WTC11 (cell line): Measurements from ENCODE around the gene DOP1B. TPM values are rescaled to one million over a fixed set of nuclear protein-coding genes. Genes with fewer than 3 reads are reported as not detected.
A peak's percentile ranks its signal among the peaks of the same experiment; 100 is the strongest.

ENCODE experiments used
- ATAC-seq: fragments of 200-7000 bp; cut with Tn5 transposase; 2 replicates; pipeline ENCODE4 v1.10.0; 2021; ENCODE audit warnings: mild to moderate bottlenecking, moderate library complexity
- CTCF ChIA-PET: fragments of 300-600 bp; sonication (Branson Sonifier 250); formaldehyde crosslinking; loops from one replicate; lab custom pipeline; 2021; ENCODE audit warnings: antibody characterized with exemption; lab: Charles Lee
- POLR2A ChIA-PET: fragments of 350-600 bp; sonication (Branson Sonifier 250); formaldehyde crosslinking; loops from one replicate; lab custom pipeline; 2021; ENCODE audit warnings: antibody characterized with exemption; lab: Charles Lee
- DNase-seq: peaks from one replicate; pipeline ENCODE4 v3.0.0; 2021; ENCODE audit warnings: low spot score
- H3K27ac Mint-ChIP-seq: 2 replicates; pipeline ENCODE4 v1.8.0; 2021; ENCODE audit warnings: mixed read lengths
- H3K27me3 Mint-ChIP-seq: 2 replicates; pipeline ENCODE4 v1.8.0; 2021; ENCODE audit warnings: low read depth, mild to moderate bottlenecking, moderate library complexity, mixed read lengths
- H3K36me3 Mint-ChIP-seq: 2 replicates; pipeline ENCODE4 v1.8.0; 2021; ENCODE audit warnings: mixed read lengths
- H3K4me1 Mint-ChIP-seq: 2 replicates; pipeline ENCODE4 v1.8.0; 2022; ENCODE audit warnings: mixed read lengths
- H3K4me3 Mint-ChIP-seq: 2 replicates; pipeline ENCODE4 v1.8.0; 2021; ENCODE audit warnings: mild to moderate bottlenecking, moderate library complexity, mixed read lengths
- H3K9me3 Mint-ChIP-seq: 2 replicates; pipeline ENCODE4 v1.8.0; 2021; ENCODE audit warnings: mixed read lengths
- AFF4 ChIP-seq: sonication (generic); formaldehyde crosslinking; IDR thresholded peaks from 2 replicates; pipeline ENCODE4 v1.8.1; 2023; ENCODE audit warnings: mild to moderate bottlenecking, missing genetic modification reagents, borderline replicate concordance
- ATF3 ChIP-seq: sonication (generic); formaldehyde crosslinking; conservative IDR thresholded peaks from 2 replicates; pipeline ENCODE4 v1.8.1; 2022; ENCODE audit warnings: mild to moderate bottlenecking, missing genetic modification reagents
- CBFB ChIP-seq: sonication (generic); formaldehyde crosslinking; IDR thresholded peaks from 2 replicates; pipeline ENCODE4 v1.8.1; 2022; ENCODE audit warnings: mild to moderate bottlenecking, low read depth, missing genetic modification reagents
- ESRRA ChIP-seq: sonication (generic); formaldehyde crosslinking; IDR thresholded peaks from 2 replicates; pipeline ENCODE4 v1.8.1; 2022; ENCODE audit warnings: mild to moderate bottlenecking, missing genetic modification reagents, borderline replicate concordance
- IRF2 ChIP-seq: sonication (generic); formaldehyde crosslinking; IDR thresholded peaks from 2 replicates; pipeline ENCODE4 v1.8.0; 2022; ENCODE audit warnings: low read depth, missing genetic modification reagents, borderline replicate concordance
- RELA ChIP-seq: sonication (generic); formaldehyde crosslinking; IDR thresholded peaks from 2 replicates; pipeline ENCODE4 v1.8.1; 2022; ENCODE audit warnings: missing genetic modification reagents, mild to moderate bottlenecking, borderline replicate concordance
- TEAD4 ChIP-seq: sonication (generic); formaldehyde crosslinking; IDR thresholded peaks from 2 replicates; pipeline ENCODE4 v1.8.0; 2022; ENCODE audit warnings: mild to moderate bottlenecking, missing genetic modification reagents
- ZMAT4 ChIP-seq: fragments of 250-450 bp; sonication (Bioruptor Pico); IDR thresholded peaks from 2 replicates; pipeline ENCODE4 v1.9.0; 2021; ENCODE audit warnings: mild to moderate bottlenecking
- ZNF121 ChIP-seq: sonication (generic); formaldehyde crosslinking; IDR thresholded peaks from 2 replicates; pipeline ENCODE4 v1.8.0; 2023; ENCODE audit warnings: missing genetic modification reagents
- ZNF219 ChIP-seq: sonication (generic); formaldehyde crosslinking; IDR thresholded peaks from 2 replicates; pipeline ENCODE4 v1.8.0; 2023; ENCODE audit warnings: missing genetic modification reagents, mild to moderate bottlenecking, borderline replicate concordance
- ZNF263 ChIP-seq: sonication (generic); formaldehyde crosslinking; IDR thresholded peaks from 2 replicates; pipeline ENCODE4 v1.8.1; 2022; ENCODE audit warnings: low read depth, mild to moderate bottlenecking, moderate library complexity, missing genetic modification reagents
- total RNA-seq: library from RNA; stranded (reverse); gene quantifications from 3 replicates; pipeline ENCODE4 v1.2.3, GENCODE V29; 2021
- TF ChIP-seq, protein P1 (sequence below): sonication (generic); formaldehyde crosslinking; IDR thresholded peaks from 2 replicates; pipeline ENCODE4 v1.8.0; 2022; ENCODE audit warnings: missing genetic modification reagents
- TF ChIP-seq, protein P2 (sequence below): fragments of 250-450 bp; sonication (Bioruptor Pico); IDR thresholded peaks from 2 replicates; pipeline ENCODE4 v2.1.2; 2022; ENCODE audit warnings: mild to moderate bottlenecking, moderate library complexity
- TF ChIP-seq, protein P3 (sequence below): fragments of 250-450 bp; sonication (Bioruptor Pico); IDR thresholded peaks from 2 replicates; pipeline ENCODE4 v1.9.0; 2021; ENCODE audit warnings: mild to moderate bottlenecking, borderline replicate concordance

Gene DOP1B
- total RNA-seq, 1 experiment from 2014 or later, result 11.4 TPM

DNA sequence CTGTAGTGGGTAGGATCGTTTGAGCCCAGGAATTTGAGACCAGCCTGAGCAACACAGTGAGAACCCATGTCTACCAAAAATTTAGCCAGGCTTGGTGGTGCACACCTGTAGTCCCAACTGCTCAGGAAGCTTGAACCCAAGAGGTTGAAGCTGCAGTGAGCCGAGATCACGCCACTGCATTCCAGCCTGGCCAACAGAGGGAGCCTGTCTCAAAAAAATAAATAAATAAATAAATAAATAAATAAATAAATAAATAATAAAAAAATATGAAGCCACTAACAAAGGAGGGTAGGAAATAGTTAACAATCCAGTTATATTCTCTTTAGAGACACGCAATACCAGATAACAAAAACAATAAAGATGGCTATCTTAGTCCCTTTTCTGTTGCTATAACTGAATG, 33.6 kb upstream of the DOP1B start:
- H3K4me3 Mint-ChIP-seq, result no peak overlapping the region
- CTCF ChIA-PET, result interaction anchor here (0.5 to 2.3 kb wide), 10 partner anchors 9 to 1779 kb away, joined by 3 to 6 read pairs (median 3); no protein-coding TSS in a partner anchor

GRCh38 chr21:36124395-36124794, 32.2 kb upstream of the DOP1B start:
- Mint-ChIP-seq H3K27me3 (no peaks in the 10 kb centered on the region; the same call in none of the 2 replicates), H3K36me3 (no peaks in the 10 kb centered on the region), H3K4me1 (peaks cover 18% of the 10 kb centered on the region), H3K27ac (no peak overlapping the region), H3K4me3 (no peak overlapping the region), H3K9me3 (no peaks in the 10 kb centered on the region)
- DNase-seq (no peak), ATAC-seq (no peak)
- ChIA-PET CTCF (interaction anchor here (1.0 to 2.3 kb wide), 5 partner anchors 7 to 198 kb away, joined by 3 to 6 read pairs (median 5); no protein-coding TSS in a partner anchor), POLR2A (no interaction called here)
- TF ChIP-seq ZNF121 (CRISPR knock-in tag) (peak; percentile 47; the same call in 1 of the 2 replicates), ATF3 (CRISPR knock-in tag) (no peak), ZNF263 (no peak)
- TF ChIP-seq, protein P1, sequence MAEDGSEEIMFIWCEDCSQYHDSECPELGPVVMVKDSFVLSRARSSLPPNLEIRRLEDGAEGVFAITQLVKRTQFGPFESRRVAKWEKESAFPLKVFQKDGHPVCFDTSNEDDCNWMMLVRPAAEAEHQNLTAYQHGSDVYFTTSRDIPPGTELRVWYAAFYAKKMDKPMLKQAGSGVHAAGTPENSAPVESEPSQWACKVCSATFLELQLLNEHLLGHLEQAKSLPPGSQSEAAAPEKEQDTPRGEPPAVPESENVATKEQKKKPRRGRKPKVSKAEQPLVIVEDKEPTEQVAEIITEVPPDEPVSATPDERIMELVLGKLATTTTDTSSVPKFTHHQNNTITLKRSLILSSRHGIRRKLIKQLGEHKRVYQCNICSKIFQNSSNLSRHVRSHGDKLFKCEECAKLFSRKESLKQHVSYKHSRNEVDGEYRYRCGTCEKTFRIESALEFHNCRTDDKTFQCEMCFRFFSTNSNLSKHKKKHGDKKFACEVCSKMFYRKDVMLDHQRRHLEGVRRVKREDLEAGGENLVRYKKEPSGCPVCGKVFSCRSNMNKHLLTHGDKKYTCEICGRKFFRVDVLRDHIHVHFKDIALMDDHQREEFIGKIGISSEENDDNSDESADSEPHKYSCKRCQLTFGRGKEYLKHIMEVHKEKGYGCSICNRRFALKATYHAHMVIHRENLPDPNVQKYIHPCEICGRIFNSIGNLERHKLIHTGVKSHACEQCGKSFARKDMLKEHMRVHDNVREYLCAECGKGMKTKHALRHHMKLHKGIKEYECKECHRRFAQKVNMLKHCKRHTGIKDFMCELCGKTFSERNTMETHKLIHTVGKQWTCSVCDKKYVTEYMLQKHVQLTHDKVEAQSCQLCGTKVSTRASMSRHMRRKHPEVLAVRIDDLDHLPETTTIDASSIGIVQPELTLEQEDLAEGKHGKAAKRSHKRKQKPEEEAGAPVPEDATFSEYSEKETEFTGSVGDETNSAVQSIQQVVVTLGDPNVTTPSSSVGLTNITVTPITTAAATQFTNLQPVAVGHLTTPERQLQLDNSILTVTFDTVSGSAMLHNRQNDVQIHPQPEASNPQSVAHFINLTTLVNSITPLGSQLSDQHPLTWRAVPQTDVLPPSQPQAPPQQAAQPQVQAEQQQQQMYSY, result no peak

More for the DNA sequence above, 33.6 kb upstream of the DOP1B start:
- POLR2A ChIA-PET, result no interaction called here
- Mint-ChIP-seq H3K4me1 (peaks cover 8% of the 10 kb centered on the region), H3K27ac (no peak overlapping the region), H3K27me3 (no peaks in the 10 kb centered on the region; the same call in 1 of the 2 replicates), H3K36me3 (no peaks in the 10 kb centered on the region), H3K9me3 (no peaks in the 10 kb centered on the region)
- TF ChIP-seq ESRRA (no peak), ZMAT4 (CRISPR knock-in tag) (no peak), TEAD4 (CRISPR knock-in tag) (no peak), ZNF219 (CRISPR knock-in tag) (no peak), RELA (CRISPR knock-in tag) (no peak), CBFB (CRISPR knock-in tag) (no peak), IRF2 (CRISPR knock-in tag) (no peak), AFF4 (no peak)
- TF ChIP-seq, protein P2, sequence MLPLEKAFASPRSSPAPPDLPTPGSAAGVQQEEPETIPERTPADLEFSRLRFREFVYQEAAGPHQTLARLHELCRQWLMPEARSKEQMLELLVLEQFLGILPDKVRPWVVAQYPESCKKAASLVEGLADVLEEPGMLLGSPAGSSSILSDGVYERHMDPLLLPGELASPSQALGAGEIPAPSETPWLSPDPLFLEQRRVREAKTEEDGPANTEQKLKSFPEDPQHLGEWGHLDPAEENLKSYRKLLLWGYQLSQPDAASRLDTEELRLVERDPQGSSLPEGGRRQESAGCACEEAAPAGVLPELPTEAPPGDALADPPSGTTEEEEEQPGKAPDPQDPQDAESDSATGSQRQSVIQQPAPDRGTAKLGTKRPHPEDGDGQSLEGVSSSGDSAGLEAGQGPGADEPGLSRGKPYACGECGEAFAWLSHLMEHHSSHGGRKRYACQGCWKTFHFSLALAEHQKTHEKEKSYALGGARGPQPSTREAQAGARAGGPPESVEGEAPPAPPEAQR (CRISPR knock-in tag), result no peak
- TF ChIP-seq, protein P3, sequence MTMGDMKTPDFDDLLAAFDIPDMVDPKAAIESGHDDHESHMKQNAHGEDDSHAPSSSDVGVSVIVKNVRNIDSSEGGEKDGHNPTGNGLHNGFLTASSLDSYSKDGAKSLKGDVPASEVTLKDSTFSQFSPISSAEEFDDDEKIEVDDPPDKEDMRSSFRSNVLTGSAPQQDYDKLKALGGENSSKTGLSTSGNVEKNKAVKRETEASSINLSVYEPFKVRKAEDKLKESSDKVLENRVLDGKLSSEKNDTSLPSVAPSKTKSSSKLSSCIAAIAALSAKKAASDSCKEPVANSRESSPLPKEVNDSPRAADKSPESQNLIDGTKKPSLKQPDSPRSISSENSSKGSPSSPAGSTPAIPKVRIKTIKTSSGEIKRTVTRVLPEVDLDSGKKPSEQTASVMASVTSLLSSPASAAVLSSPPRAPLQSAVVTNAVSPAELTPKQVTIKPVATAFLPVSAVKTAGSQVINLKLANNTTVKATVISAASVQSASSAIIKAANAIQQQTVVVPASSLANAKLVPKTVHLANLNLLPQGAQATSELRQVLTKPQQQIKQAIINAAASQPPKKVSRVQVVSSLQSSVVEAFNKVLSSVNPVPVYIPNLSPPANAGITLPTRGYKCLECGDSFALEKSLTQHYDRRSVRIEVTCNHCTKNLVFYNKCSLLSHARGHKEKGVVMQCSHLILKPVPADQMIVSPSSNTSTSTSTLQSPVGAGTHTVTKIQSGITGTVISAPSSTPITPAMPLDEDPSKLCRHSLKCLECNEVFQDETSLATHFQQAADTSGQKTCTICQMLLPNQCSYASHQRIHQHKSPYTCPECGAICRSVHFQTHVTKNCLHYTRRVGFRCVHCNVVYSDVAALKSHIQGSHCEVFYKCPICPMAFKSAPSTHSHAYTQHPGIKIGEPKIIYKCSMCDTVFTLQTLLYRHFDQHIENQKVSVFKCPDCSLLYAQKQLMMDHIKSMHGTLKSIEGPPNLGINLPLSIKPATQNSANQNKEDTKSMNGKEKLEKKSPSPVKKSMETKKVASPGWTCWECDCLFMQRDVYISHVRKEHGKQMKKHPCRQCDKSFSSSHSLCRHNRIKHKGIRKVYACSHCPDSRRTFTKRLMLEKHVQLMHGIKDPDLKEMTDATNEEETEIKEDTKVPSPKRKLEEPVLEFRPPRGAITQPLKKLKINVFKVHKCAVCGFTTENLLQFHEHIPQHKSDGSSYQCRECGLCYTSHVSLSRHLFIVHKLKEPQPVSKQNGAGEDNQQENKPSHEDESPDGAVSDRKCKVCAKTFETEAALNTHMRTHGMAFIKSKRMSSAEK (CRISPR knock-in tag), result no peak
- no peak for DNase-seq
- ATAC-seq, result peak; percentile 31; the same call in 1 of the 2 replicates
